ENCODE measurements around the gene GJB3. TPM values are rescaled to one million over a fixed set of nuclear protein-coding genes. Genes with fewer than 3 reads are reported as not detected.
A peak's percentile ranks its signal among the peaks of the same experiment; 100 is the strongest.

The GJB3 gene
- total RNA-seq, 1 experiment from 2014 or later: 0.96 TPM

DNA sequence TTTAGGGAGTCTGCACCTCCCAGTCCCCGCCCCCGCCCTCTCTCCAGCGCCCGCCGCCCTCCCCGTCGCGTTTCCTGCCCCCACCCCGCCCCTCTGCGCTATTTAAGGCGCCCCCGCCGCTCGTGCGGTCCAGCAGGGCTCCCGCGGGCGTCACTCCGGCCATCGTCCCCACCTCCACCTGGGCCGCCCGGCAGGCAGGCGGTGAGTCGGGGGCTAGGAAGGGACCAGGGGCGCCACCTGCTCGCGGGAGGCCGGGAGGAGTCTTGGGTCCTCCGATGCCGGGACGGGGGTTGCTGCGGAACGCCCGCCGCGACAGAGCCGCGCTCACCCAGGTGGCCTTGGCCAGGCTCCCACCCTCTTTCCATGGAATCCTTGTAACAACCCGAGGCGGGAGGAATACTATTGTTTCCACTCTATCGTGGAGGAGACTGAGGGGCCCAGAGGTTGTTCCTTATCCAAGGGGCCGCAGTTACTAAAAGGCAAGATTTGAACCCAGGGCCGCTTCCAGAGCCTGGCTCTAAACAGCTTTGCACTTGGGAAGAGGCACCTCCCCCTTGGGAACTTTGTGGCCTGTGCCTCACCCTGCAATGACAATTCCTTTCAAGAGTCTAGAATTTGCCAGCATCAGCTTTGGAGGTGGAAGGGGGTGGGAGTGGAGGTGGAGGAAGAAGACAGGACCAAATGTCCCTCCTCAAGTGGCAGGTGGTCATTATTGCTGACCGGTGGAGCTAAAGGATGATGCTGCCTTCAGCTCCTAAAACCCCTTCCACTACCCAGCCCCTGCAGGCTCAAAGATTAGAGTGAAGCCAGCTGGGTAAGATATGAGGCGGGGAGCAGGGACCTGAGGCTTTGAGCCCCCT lies 12.1 kb downstream of the GJB3 start, which contains the start of gene GJA4:
TSS of gene GJA4 (plus strand) at position 132 of the 860 bp plus-strand sequence. CDS start 1,215 bp downstream, outside the sequence.
- H3T11ph ChIP-seq (ENCODE audit: low read length): no peak within 1 kb of the TSS
- H4K91ac ChIP-seq (ENCODE audit: insufficient read length, low read depth, low read length): no peak within 1 kb of the TSS
- no peak within 1 kb of the TSS for H2BK15ac ChIP-seq (ENCODE audit: low read depth, low read length)
- H3K9ac ChIP-seq (ENCODE audit: extremely low read depth, insufficient read length, low read length): no peak within 1 kb of the TSS
- DNase-seq: no peak
- H3K23me2 ChIP-seq (ENCODE audit: insufficient read length, low read depth, low read length, poor library complexity, severe bottlenecking): no peaks in the 10 kb centered on the region
- Mint-ChIP-seq H3K9me3 (no peaks in the 10 kb centered on the region; a peak in 2 of 5 replicates), H3K36me3 (ENCODE audit: insufficient read depth in 1 of 3, low read depth in 3 of 3) (no peaks in the 10 kb centered on the region; a peak in 2 of 7 replicates), H3K27ac (peak within 1 kb of the TSS in 1 of 3 experiments; percentile 94; a peak in 1 of 7 replicates), H3K27me3 (ENCODE audit: low read depth) (peaks cover 43% of the 10 kb centered on the region), H3K4me1 (peaks cover 18 to 21% of the 10 kb centered on the region in 2 experiments), H3K4me3 (peak within 1 kb of the TSS; percentile 60 to 79)
- no peak within 1 kb of the TSS for H4K5ac ChIP-seq (ENCODE audit: insufficient read length, low read depth, low read length)
- no peak within 1 kb of the TSS for H4K8ac ChIP-seq (replicated peaks; ENCODE audit: insufficient read length, low read depth, low read length)
- no peak within 1 kb of the TSS for H2BK5ac ChIP-seq (ENCODE audit: insufficient read length, low read length)
- no peaks in the 10 kb centered on the region for H3K79me2 ChIP-seq (ENCODE audit: insufficient read depth, low read length)
- H2BK120ac ChIP-seq (ENCODE audit: low read depth, low read length, poor library complexity, severe bottlenecking): no peak within 1 kb of the TSS
- no peak within 1 kb of the TSS for H2BK12ac ChIP-seq (ENCODE audit: insufficient read length, low read depth, low read length)
- peak within 1 kb of the TSS; percentile 17 for H3K4me2 ChIP-seq (ENCODE audit: insufficient read depth, insufficient read length, low read length)
- H3K14ac ChIP-seq (ENCODE audit: insufficient read depth, low read length): peak within 1 kb of the TSS; percentile 50; the same call in 1 of the 2 replicates
- peaks cover 1% of the 10 kb centered on the region; the same call in 1 of the 2 replicates for H3K4me1 ChIP-seq (ENCODE audit: insufficient read depth, low read length)
- H4K20me1 ChIP-seq (ENCODE audit: control insufficient read depth, insufficient read depth, insufficient read length): no peaks in the 10 kb centered on the region
- no peak within 1 kb of the TSS for H3K27ac ChIP-seq (ENCODE audit: insufficient read length, low read depth, low read length)
- no peak within 1 kb of the TSS for H3K56ac ChIP-seq (ENCODE audit: insufficient read length, low read depth, low read length)
- H2AK5ac ChIP-seq (ENCODE audit: insufficient read length, low read length): no peak within 1 kb of the TSS
- no peak within 1 kb of the TSS for H3K18ac ChIP-seq (ENCODE audit: insufficient read length, low read depth, low read length)
- H3K27me3 ChIP-seq (ENCODE audit: insufficient read depth, low read length): no peaks in the 10 kb centered on the region; the same call in 1 of the 2 replicates
- no peak within 1 kb of the TSS for H3K4ac ChIP-seq (ENCODE audit: low read depth, low read length)
- no CpG with 5 or more reads among the region's 45 CpGs for WGBS (ENCODE audit: extremely low coverage, insufficient read length, low lambda C conversion rate)
- H3K79me1 ChIP-seq (ENCODE audit: insufficient read depth, low read depth, low read length, poor library complexity, severe bottlenecking): no peaks in the 10 kb centered on the region
- H2BK20ac ChIP-seq (ENCODE audit: low read depth, low read length, poor library complexity, severe bottlenecking): no peak within 1 kb of the TSS
- TF ChIP-seq, protein P1, sequence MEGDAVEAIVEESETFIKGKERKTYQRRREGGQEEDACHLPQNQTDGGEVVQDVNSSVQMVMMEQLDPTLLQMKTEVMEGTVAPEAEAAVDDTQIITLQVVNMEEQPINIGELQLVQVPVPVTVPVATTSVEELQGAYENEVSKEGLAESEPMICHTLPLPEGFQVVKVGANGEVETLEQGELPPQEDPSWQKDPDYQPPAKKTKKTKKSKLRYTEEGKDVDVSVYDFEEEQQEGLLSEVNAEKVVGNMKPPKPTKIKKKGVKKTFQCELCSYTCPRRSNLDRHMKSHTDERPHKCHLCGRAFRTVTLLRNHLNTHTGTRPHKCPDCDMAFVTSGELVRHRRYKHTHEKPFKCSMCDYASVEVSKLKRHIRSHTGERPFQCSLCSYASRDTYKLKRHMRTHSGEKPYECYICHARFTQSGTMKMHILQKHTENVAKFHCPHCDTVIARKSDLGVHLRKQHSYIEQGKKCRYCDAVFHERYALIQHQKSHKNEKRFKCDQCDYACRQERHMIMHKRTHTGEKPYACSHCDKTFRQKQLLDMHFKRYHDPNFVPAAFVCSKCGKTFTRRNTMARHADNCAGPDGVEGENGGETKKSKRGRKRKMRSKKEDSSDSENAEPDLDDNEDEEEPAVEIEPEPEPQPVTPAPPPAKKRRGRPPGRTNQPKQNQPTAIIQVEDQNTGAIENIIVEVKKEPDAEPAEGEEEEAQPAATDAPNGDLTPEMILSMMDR (conservative IDR thresholded peaks at IDR 0.05): no peak
- no peak within 1 kb of the TSS for H3K23ac ChIP-seq (ENCODE audit: insufficient read length, low read depth, low read length)
- no peaks in the 10 kb centered on the region for H3K9me3 ChIP-seq (ENCODE audit: control insufficient read depth, low read depth, low read length)
- no peak within 1 kb of the TSS for H2AFZ ChIP-seq (ENCODE audit: low read length)
